ENCODE results near the gene GRIK3.
A peak's percentile ranks its signal among the peaks of the same experiment; 100 is the strongest.

The GRIK3 gene

GRCh38 chr1:36975642-36976041, 58.7 kb downstream of the GRIK3 start:
- DNase-seq, result no peak

- no peak for DNase-seq
Measured at GRCh38 chr1:36973056-36973455, 61.3 kb downstream of the GRIK3 start.

- DNase-seq, result peak; percentile 24
Measured at GRCh38 chr1:36971852-36972618, 62.3 kb downstream of the GRIK3 start.

- DNase-seq, result peak; percentile 98
Measured at GRCh38 chr1:36968730-36969129, 65.6 kb downstream of the GRIK3 start.

- DNase-seq, result no peak
Measured at GRCh38 chr1:36966242-36966641, 68.1 kb downstream of the GRIK3 start.

- peak; percentile 30 for DNase-seq
Measured at GRCh38 chr1:36965275-36966159, 68.8 kb downstream of the GRIK3 start.

GRCh38 chr1:36964830-36965229, 69.5 kb downstream of the GRIK3 start:
- DNase-seq, result no peak

GRCh38 chr1:36963006-36963405, 71.3 kb downstream of the GRIK3 start:
- no peak for DNase-seq

GRCh38 chr1:36961062-36961615, 73.2 kb downstream of the GRIK3 start:
- DNase-seq, result no peak

- DNase-seq, result no peak
Measured at GRCh38 chr1:36956570-36956969, 77.7 kb downstream of the GRIK3 start.

GRCh38 chr1:36955016-36955415, 79.3 kb downstream of the GRIK3 start:
- DNase-seq, result no peak

- no peak for DNase-seq
Measured at GRCh38 chr1:36953061-36953460, 81.3 kb downstream of the GRIK3 start.

- DNase-seq, result no peak
Measured at GRCh38 chr1:36951761-36952160, 82.6 kb downstream of the GRIK3 start.

GRCh38 chr1:36951292-36951750, 83.0 kb downstream of the GRIK3 start:
- DNase-seq, result no peak

GRCh38 chr1:36950604-36951291, 83.6 kb downstream of the GRIK3 start:
- DNase-seq, result no peak

- DNase-seq, result no peak
Measured at GRCh38 chr1:36948606-36949005, 85.7 kb downstream of the GRIK3 start.

- DNase-seq, result no peak
Measured at GRCh38 chr1:36948147-36948546, 86.2 kb downstream of the GRIK3 start.

GRCh38 chr1:36947384-36947783, 86.9 kb downstream of the GRIK3 start:
- no peak for DNase-seq

GRCh38 chr1:36944883-36945282, 89.4 kb downstream of the GRIK3 start:
- DNase-seq, result no peak

- no peak for DNase-seq
Measured at GRCh38 chr1:36942148-36942547, 92.2 kb downstream of the GRIK3 start.

- DNase-seq, result no peak
Measured at GRCh38 chr1:36941316-36941978, 92.9 kb downstream of the GRIK3 start.

- no peak for DNase-seq
Measured at GRCh38 chr1:36938819-36939218, 95.5 kb downstream of the GRIK3 start.

- DNase-seq, result no peak
Measured at GRCh38 chr1:36937371-36937770, 96.9 kb downstream of the GRIK3 start.
